Activated T-helper 2 cell treated with anti-CD3 and anti-CD28 coated beads, Interferon-gamma antibody, Interleukin-2, Interleukin-4, amounts not matched to agents 10 μg/mL and 5 μg/mL and 100 μg/mL, durations not matched to agents 14 hours and 24 hours and 36 hours (primary cell): ENCODE data around the gene SORCS2. TPM values are rescaled to one million over a fixed set of nuclear protein-coding genes. Genes with fewer than 3 reads are reported as not detected.

Source experiments
- DNase-seq: peaks from one replicate; pipeline ENCODE4 v3.0.0; 2021; ENCODE audit warnings: low spot score
- H3K27ac Mint-ChIP-seq: one replicate; pipeline ENCODE4 v1.8.0; 2021; ENCODE audit warnings: mixed read lengths
- H3K27me3 Mint-ChIP-seq: one replicate; pipeline ENCODE4 v1.8.0; 2021; ENCODE audit warnings: low read depth, mixed read lengths
- H3K36me3 Mint-ChIP-seq: one replicate; pipeline ENCODE4 v1.8.0; 2021; ENCODE audit warnings: low read depth, mixed read lengths
- H3K4me1 Mint-ChIP-seq: one replicate; pipeline ENCODE4 v1.8.0; 2021; ENCODE audit warnings: low read depth, mixed read lengths
- H3K4me3 Mint-ChIP-seq: one replicate; pipeline ENCODE4 v1.8.0; 2021; ENCODE audit warnings: low read depth, mild to moderate bottlenecking, moderate library complexity, mixed read lengths
- H3K9me3 Mint-ChIP-seq: one replicate; pipeline ENCODE4 v1.8.0; 2021; ENCODE audit warnings: mixed read lengths
- intact Hi-C: fragments of 100-400 bp; cut with micrococcal nuclease; formaldehyde crosslinking; loops from one replicate; pipeline ENCODE4 v1.15.1; 2023
- total RNA-seq: library from RNA; stranded (reverse); gene quantifications from 2 replicates; pipeline ENCODE4 v1.2.3, GENCODE V29; 2022

Gene SORCS2
- total RNA-seq, 1 donor from 2014 or later, result 0.02 TPM

DNA sequence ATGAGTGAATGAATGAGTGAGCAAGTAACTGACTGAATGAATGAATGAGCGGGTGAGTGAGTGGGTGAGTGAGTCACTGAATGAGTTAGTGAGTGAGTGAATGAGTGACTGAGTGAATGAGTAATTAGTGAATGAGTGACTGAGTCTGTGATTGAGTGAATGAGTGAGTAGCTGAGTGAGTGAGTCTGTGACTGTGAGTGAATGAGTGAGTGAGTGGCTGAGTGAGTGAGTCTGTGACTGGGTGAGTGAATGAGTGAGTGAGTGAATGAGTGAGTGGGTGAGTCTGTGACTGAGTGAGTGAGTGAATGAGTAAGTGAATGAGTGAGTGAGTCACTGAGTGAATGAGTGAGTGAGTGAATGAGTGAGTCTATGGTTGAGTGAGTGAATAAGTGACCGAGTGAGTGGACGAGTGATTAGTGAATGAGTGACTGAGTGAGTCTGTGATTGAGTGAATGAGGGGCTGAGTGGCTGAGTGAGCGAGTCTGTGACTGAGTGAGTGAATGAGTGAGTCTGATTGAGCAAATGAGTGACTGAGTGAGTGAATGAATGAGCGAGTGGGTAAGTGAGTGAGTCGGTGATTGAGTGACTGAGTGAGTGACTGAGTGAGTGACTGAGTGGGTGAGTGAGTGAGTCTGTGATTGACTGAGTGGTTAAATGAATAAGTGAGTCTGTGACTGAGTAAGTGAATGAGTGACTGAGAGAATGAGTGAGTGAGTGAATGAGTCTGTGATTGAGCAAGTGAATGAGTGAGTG, 465.4 kb downstream of the SORCS2 start:
- Mint-ChIP-seq H3K9me3 (no peaks in the 10 kb centered on the region), H3K27ac (no peak overlapping the region), H3K4me3 (no peak overlapping the region), H3K36me3 (no peaks in the 10 kb centered on the region), H3K4me1 (no peaks in the 10 kb centered on the region), H3K27me3 (no peaks in the 10 kb centered on the region)
- intact Hi-C loops, result no loop called here
- DNase-seq, result no peak

GRCh38 chr4:7658341-7659204, 466.2 kb downstream of the SORCS2 start:
- Mint-ChIP-seq H3K27me3 (no peaks in the 10 kb centered on the region), H3K4me3 (no peak overlapping the region), H3K9me3 (no peaks in the 10 kb centered on the region), H3K4me1 (peaks cover 2% of the 10 kb centered on the region), H3K36me3 (no peaks in the 10 kb centered on the region), H3K27ac (no peak overlapping the region)
- intact Hi-C loops, result no loop called here
- no peak for DNase-seq

DNA sequence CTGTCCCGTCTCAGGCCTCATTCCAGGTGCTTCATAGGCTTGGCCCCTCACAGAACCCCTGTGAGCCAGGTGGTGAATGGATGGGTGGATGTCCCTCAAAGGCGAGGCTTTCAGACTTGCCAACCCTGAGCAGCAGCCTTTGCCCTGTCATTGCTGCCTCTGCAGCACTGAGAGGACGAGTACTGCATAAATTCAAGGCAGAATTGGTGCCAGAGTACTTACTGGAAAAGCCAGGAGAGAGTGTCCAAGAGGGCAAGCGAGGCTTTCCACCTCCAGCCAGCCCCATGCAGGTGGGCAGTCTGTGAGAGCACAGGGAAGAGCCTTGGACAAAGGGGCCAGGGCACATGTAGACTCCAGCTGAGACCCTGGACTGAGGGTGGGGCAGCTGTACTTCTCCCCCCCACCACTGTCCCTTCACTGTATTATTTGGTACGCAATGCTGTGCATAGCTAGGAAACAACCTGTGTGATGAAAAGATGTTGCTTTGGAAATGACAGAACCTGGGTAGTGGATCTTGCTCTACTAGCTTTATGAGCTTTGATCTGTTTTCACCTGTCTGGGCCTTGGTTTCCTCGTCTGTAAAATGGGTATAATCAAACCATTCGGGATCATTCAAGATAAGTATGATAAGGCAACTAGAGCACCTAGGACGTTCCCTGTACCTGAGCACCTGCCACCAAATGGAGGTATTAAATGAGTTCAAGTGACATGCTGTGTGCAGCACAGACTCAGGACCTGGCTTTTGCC, 467.3 kb downstream of the SORCS2 start:
- Mint-ChIP-seq H3K4me3 (no peak overlapping the region), H3K36me3 (no peaks in the 10 kb centered on the region), H3K9me3 (no peaks in the 10 kb centered on the region), H3K27ac (no peak overlapping the region), H3K27me3 (no peaks in the 10 kb centered on the region), H3K4me1 (peaks cover 2% of the 10 kb centered on the region)
- intact Hi-C loops, result no loop called here
- no peak for DNase-seq

- Mint-ChIP-seq H3K4me3 (no peak overlapping the region), H3K9me3 (no peaks in the 10 kb centered on the region), H3K27ac (no peak overlapping the region), H3K4me1 (peaks cover 2% of the 10 kb centered on the region), H3K36me3 (no peaks in the 10 kb centered on the region), H3K27me3 (no peaks in the 10 kb centered on the region)
- no peak for DNase-seq
- intact Hi-C loops, result no loop called here
Observed at GRCh38 chr4:7660176-7661039, 468.1 kb downstream of the SORCS2 start.

GRCh38 chr4:7661066-7661748, 468.9 kb downstream of the SORCS2 start:
- no peaks in the 10 kb centered on the region for H3K36me3 Mint-ChIP-seq

DNA sequence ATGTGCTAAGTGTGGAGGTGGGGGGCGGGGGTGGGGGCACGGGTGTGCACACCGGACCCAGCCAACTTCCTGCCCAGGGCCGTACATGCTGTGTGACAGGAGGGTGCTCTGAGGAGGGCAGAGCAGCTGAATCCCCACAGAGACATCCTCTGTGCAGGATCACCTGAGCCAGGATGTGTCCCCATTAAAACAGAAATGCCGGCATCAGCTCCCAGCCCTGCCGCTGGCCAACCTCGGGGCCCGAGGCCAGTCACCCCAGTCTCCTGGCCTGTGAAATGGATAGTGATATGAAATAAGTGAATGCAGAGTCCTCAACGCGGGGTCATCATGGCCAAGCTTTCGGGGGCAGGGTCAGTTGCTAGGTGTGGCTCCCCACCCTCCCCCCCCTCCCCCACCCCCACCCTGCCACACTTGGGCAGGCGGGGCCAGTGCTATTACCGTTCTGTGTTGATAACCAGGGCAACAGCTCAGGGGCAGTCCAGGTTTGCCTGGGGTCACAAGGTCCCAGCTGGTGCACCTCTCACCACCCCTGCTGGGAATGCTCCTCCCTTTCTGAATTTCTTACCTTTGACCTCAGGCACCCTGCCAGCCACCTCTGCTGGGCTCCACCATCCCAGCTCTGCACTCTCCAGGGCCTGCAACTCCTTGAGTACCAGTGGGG, 469.6 kb downstream of the SORCS2 start:
- Mint-ChIP-seq H3K36me3 (no peaks in the 10 kb centered on the region), H3K27ac (no peak overlapping the region), H3K27me3 (no peaks in the 10 kb centered on the region), H3K9me3 (no peaks in the 10 kb centered on the region), H3K4me1 (peaks cover 2% of the 10 kb centered on the region), H3K4me3 (no peak overlapping the region)
- intact Hi-C loops, result no loop called here
- no peak for DNase-seq

More at GRCh38 chr4:7661066-7661748, 468.9 kb downstream of the SORCS2 start:
- Mint-ChIP-seq H3K9me3 (no peaks in the 10 kb centered on the region), H3K27me3 (no peaks in the 10 kb centered on the region), H3K27ac (no peak overlapping the region), H3K4me3 (no peak overlapping the region), H3K4me1 (peaks cover 2% of the 10 kb centered on the region)
- no peak for DNase-seq
- intact Hi-C loops, result no loop called here

- no peak overlapping the region for H3K27ac Mint-ChIP-seq
- H3K36me3 Mint-ChIP-seq, result no peaks in the 10 kb centered on the region
- no peaks in the 10 kb centered on the region for H3K9me3 Mint-ChIP-seq
- H3K4me1 Mint-ChIP-seq, result peaks cover 2% of the 10 kb centered on the region
- DNase-seq, result no peak
- intact Hi-C loops, result no loop called here
- H3K4me3 Mint-ChIP-seq, result no peak overlapping the region
- H3K27me3 Mint-ChIP-seq, result no peaks in the 10 kb centered on the region
Observed at GRCh38 chr4:7662507-7662846, 470.1 kb downstream of the SORCS2 start.

GRCh38 chr4:7663075-7663541, 470.8 kb downstream of the SORCS2 start:
- Mint-ChIP-seq H3K27me3 (no peaks in the 10 kb centered on the region), H3K27ac (no peak overlapping the region), H3K4me3 (no peak overlapping the region), H3K9me3 (no peaks in the 10 kb centered on the region), H3K36me3 (no peaks in the 10 kb centered on the region), H3K4me1 (peaks cover 2% of the 10 kb centered on the region)
- no peak for DNase-seq
- intact Hi-C loops, result no loop called here

- Mint-ChIP-seq H3K9me3 (no peaks in the 10 kb centered on the region), H3K4me3 (no peak overlapping the region), H3K36me3 (no peaks in the 10 kb centered on the region), H3K27me3 (no peaks in the 10 kb centered on the region), H3K27ac (no peak overlapping the region), H3K4me1 (peaks cover 2% of the 10 kb centered on the region)
- no peak for DNase-seq
- intact Hi-C loops, result no loop called here
Observed at GRCh38 chr4:7664106-7664505, 471.8 kb downstream of the SORCS2 start.

DNA sequence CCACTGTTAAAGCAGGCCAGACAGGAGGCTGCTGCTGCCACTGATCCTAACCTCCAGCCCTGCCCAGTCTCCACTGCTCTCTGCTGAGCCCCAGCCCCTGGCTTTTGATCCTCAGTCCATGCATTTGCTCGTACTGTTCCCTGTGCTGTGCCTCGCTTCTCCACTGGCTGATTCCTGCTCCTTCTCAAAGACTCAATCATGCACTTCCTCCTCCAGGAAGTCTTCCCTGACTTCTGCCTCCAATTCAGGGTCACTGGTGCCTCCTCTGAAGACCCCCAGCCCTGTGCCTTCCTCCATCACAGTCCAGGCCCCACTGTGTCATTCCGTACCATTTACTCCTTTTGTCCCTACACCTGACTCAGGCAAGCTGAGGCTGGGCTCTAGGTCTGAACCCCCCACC, 473.0 kb downstream of the SORCS2 start:
- intact Hi-C loops, result no loop called here
- H3K9me3 Mint-ChIP-seq, result no peaks in the 10 kb centered on the region
- DNase-seq, result no peak
- H3K4me3 Mint-ChIP-seq, result no peak overlapping the region
- no peaks in the 10 kb centered on the region for H3K36me3 Mint-ChIP-seq
- peaks cover 2% of the 10 kb centered on the region for H3K4me1 Mint-ChIP-seq
- H3K27ac Mint-ChIP-seq, result no peak overlapping the region
- H3K27me3 Mint-ChIP-seq, result no peaks in the 10 kb centered on the region

DNA sequence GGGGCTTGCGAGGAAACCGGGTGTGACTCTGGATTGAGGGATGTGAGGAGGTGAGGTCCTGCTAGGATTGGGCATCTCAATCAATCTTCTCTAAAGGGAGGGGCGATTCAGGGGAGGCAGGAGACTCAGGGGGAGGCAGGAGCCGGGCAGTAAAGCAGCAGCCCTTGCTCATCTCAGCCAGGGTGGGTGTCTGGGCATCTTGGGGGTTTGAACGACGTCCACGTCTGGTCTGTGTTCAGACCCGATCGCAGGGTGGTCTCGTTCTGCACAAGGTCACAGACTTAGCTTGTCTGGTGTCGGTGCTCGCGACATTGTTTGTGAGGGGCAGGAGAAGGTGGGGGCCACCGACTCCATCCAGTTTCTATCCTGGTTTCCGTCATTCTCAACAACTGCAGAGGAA, 473.7 kb downstream of the SORCS2 start:
- intact Hi-C loops, result no loop called here
- no peaks in the 10 kb centered on the region for H3K9me3 Mint-ChIP-seq
- H3K27me3 Mint-ChIP-seq, result no peaks in the 10 kb centered on the region
- no peaks in the 10 kb centered on the region for H3K36me3 Mint-ChIP-seq
- no peak for DNase-seq
- H3K4me3 Mint-ChIP-seq, result no peak overlapping the region
- H3K27ac Mint-ChIP-seq, result no peak overlapping the region
- H3K4me1 Mint-ChIP-seq, result peaks cover 2% of the 10 kb centered on the region
